ENCODE data around the gene PCNX1.
"Not testable (repeated sequence)": the region's sequence is repeated elsewhere in the genome, so short reads cannot be mapped to it uniquely, and the experiment has no call there.

The PCNX1 gene

DNA sequence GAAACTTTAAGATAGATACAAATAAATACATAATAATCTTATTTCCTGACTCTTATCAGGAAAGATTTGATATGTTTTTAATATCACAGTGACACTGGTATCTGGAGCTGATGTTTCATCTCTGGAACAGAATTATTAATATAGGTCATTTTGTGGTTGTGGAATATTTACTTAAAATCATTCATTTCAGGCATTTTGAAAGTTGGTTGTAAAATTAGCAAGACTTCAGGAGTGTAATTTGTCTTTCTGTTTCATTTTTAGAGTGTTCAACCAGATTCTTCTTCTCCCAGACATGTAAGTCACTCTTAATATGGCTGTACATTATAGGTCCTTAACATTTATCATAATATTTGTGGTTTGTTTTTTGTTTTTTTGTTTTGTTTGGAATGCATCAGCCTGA, 115.7 kb downstream of the PCNX1 start:
- no peak for DNase-seq

DNA sequence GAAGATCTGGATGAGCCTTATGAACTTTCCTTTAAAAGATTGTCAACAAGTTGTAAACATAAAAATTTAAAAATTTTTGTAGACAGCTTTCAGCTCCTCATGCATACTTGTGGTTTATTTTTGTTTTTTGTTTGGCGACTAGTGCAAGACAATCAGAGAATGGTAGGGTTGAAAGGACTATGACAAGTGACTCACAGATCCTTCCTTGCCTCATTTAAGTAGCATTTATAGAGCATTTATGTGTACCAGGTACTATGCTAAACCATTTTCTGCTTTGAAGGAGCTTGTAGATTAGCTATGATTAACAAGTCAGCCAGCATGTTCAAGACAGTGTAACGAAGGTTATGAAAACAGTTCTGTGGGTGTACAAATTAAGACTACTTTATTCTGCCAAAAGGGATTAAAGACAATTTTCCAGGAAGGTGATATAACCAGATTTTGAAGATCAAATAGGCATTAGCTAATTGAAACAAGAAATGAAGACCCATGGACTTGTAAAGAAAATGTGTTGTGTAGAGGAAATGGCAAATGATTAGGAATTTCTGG, 122.0 kb downstream of the PCNX1 start:
- DNase-seq, result no peak

DNA sequence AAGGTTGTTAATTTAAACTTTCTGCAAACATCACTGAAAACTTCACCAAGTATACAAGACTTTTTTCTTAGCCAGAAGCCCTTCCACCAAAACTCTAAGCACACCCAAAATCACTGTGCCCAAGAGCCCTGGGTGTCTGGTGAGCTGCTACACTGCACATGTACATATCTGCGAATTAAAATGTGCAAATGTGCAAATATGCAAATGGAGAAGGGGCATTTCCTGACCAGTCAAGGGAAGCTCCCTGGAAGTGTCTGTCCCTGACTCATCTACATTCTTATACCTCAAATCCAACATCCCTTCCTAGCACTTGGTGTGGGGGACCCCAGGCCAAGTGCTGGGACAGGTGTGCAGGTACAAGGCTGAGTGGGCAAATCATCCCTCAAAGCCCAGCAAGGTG, 123.7 kb downstream of the PCNX1 start:
- no peak for DNase-seq

DNA sequence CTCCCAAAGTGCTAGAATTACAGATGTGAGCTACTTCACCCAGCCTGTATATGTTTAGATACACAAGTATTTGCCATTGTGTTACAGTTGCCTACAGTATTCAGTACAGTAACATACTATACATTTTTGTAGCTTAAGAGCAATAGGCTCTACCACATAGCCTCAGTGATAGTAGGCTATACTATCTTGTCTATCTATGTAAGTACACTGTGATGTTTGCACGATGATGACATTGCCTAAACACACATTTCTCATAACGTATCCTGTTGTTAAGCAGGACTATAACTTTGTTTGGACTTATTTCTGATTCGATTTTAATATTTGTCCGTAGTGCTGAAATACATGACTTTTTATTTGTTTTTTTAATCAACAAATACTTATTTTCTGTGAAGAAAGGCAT, 129.2 kb downstream of the PCNX1 start:
- no peak for DNase-seq

DNA sequence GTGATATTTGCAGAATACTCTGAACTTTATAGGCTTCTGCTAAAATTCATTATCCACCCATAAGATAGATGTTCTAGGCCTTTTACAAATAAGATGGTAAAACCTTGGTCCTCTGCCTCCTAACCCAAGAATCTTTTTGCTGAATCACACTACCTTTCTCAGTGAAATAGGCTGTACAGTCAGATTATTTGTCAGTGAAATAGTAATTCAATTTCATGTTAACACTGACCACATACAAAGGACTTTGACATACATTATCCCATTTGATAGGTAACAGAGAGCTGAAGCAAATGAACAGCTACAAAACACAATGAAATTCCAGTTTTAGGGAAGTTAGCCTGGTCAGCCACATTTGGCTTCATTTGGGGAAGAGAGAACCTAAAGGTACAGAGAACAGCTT, 141.1 kb downstream of the PCNX1 start:
- DNase-seq, result no peak

DNA sequence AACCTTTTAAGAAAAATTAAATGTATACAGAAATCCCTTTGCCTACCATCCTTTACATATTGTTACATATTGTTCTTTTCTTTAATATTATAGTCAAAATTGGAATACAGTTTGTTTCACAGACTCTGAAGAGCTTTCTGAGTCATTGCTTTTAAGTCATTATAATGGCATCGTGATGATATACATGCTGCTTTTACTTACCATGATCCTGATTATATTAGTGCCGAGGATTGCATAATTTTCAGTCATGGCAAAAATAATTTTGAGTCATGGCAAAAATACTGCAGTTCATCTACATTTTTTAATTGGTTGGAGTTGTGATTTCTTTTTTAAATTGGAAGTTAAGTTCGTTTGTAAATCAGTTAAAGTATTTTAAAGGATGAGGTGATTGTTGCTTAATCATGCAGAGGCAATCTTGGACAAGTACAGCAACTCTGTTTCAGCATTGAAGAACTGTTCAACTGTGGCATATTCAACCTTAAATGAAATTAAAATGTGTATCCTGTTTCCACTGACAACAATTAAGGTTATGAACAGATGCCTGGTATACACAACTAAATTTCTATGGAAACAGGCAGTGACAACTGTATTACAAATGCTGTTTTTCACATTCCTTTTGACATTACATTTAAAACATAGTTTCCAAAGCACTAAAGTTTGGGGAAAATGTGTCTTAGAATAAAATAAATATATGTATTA, 142.3 kb downstream of the PCNX1 start:
- DNase-seq, result no peak

DNA sequence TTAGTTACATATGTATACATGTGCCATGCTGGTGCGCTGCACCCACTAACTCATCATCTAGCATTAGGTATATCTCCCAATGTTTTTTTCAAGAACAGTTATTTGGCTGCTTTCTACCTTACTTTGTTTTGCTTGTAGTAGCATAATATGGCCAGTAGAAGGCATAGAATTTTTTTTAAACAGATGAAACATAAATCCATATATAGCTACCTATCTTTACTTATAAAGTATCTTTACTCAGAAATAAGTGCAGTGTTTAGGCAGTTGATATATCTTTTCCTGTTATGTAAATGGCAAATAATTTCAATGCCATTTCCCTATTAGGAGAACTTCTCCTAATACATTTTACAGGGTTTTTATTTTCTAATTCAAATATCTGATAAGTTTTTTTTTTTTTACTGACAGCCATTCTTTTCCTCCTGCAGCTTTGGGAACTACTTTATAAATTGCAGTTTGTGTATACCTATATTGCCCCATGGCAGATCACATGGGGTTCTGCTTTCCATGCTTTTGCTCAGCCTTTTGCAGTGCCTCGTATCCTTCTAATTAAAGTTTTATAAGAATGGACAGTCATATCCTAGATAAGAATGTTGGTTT, 143.1 kb downstream of the PCNX1 start:
- DNase-seq, result no peak

DNA sequence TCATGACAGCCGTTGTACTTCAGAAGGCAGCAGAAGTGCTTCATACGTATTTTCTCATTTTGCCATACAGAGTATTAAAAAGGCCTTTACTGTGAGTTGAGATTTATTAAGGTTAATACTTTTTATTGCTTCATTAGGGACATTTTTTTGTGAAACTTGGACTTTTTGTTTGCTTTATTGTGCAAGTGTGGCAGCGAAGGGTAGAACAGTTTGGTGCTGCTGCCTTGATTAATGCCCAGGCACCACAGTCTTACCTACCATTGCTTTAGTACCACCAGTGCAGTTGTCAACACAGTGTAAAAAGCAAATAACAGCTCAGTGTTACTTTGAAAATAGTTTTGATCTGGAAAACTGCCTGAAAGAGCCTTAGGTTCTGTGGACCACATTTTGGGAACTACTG, 147.4 kb downstream of the PCNX1 start:
- no peak for DNase-seq

DNA sequence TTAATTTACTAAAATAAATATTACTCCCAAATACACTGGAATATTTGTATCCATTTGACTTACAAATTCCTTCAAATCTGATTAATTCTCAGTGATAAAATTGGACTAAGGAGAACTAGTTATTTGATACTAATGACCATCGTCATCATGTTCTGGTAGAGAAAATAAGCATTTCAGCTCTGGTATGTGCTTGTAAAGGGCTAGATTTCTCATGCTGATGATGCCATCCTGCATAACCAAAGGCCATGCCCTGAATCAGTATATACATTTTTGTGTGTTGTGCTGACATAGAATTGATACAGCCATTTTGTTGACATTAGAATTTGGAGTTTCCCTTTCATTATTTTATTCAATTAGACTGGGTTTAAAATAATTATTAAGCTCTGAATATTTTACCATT, 148.9 kb downstream of the PCNX1 start:
- no peak for DNase-seq

DNA sequence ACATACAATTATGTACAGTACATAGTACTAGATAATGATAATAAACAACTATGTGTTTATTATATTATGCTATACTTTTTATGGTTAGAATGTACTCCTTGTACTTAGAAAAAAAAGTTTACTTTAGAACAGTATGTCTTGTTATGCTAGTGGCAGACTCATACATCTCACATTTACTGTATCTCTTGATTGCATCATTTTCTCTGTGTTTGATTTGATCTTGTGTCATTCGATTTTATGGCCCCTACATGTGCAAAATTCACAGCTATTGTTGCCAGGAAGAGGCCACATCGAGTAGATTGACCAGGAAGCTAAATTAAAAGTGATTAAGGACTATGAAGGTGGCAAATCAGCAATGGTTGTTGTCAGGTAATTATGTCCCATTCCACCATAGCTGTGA, 153.0 kb downstream of the PCNX1 start:
- DNase-seq, result no peak

DNA sequence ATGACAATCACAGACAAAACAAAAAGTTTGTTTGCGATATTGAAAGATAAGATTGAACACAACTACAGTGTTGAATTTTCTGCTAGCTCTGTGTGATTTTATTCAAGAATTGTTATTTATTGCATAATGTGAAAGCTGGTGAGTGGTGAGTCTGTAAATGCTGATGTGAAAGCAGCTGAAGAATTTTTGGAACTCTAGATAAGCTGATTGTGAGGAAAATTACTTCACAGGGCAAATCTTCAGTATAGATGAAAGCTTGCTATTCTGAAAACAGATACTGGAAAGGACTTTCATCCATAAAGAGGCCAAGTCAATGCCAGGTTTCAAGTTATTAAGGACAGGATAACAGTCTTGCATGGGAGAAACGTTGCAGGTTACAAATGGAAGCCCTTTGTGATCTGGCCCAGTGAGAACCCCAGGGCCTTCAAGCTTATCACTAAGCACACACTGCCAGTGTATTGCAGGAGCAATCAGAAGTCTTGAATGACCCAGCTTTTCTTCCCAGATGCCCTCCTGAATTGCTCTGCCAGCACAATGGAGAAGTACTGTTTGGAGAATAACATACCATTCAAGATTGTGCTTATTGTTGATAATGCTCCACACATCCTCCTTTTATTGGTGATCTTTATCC, 153.7 kb downstream of the PCNX1 start:
- no peak for DNase-seq

DNA sequence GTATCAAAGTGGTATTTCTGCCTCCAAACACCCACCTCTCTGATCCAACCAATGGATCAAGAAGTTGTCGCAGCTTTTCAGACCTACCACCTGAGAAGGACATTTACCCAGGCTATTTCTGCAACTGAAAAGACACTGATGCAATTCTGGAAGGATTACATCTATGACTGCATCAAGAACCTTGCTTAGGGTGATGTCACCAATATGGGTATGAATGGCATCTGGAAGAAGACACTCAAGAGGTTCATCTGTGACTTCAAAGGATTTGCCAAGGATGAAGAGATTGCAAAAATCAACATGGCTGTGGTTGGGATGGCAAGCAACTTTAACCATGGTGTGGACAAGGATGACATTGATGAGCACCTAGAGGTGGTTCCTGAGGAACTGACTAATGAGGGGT, 154.2 kb downstream of the PCNX1 start:
- no peak for DNase-seq

DNA sequence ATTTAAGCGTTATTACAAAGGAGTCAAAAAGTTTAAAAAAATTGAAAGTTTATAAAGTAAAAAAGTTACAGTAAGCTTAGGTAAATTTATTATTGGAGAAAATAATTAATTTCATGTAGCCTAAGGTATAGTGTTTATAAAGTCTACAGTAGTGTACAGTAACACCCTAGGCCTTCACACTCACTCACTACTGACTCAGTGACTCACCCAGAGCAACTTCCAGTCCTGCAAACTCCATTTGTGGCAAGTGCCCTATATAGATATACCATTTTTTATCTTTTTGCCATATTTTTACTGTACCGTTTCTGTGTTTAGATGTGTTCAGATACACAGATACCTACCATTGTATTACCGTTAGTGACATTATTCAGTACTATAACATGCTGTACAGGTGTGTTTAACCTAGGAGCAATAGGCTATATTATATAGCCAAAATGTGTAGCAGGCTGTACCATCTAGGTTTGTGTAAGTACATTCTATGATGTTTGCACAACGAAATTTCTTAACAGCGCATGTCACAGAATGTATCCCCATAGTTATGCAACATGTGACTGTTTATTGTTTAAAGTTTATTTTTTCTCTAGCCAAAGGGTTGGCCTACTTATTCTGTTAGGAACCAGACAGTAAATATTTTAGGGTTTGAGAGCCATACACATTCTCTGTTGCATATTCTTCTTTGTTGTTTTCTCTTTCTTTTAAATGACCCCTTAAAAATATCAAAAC, 155.5 kb downstream of the PCNX1 start:
- no peak for DNase-seq

DNA sequence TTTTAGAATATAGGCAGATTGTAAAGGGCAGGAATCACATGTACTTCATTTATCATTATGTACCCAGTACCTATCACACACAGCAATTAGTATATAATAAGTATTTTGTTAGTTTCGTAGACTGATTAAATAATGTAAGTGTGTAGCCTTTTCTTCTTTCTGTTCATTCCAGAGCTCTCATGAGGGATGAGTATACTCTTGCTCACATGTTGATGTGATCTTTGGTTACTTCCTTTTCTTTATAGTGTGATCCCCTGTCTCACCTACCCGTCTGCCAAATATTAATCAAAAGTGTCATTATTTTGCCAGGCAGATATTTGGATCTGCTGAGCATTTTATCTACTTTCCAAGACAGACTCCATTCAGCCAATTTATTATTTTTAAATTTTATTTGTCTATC, 156.1 kb downstream of the PCNX1 start:
- no peak for DNase-seq

DNA sequence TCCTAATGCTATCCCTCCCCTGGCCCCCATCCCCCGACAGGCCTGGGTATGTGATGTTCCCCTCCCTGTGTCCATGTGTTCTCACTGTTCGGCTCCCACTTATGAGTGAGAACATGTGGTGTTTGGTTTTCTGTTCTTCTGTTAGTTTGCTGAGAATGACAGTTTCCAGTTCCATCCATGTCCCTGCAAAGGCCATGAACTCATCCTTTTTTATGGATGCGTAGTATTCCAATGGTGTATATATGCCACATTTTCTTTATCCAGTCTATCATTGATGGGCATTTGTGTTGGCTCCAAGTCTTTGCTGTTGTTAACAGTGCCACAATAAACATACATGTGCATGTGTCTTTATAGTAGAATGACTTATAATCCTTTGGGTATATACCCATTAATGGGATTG, 157.5 kb downstream of the PCNX1 start:
- DNase-seq, result not testable (repeated sequence)

DNA sequence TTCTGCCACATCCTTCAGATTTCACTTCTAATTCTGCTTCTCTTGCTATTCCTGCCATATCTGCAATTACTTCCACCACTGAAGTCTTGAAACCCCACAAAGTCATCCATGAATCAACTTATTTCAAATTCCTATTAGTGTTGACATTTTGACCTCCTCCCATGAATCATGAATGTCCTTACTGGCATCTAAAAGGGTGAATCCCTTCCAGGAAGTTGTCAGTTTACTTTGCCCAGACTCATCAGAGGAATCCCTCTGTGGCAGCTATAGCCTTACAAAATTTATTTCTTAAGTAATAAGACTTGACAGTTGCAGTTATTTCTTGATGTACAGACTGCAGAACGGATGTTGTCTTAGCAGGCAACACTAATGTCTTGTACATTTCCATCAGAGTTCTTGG, 162.9 kb downstream of the PCNX1 start:
- DNase-seq, result no peak

DNA sequence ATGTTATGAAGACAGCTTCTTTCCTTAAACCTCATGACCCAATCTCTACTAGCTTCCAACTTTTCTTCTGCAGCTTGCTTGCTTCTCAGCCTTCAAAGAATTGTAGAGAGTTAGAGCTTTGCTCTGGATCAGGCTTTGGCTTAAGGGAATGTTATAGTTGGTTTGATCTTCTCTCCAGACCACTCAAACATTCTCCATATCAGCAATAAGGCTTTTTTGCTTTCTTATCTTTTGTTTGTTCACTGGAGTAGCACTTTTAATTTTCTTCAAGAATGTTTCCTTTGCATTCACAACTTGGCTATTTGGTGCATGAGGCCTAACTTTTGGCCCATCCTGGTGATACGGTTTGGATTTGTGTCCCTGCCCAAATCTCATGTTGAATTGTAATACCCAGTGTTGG, 163.8 kb downstream of the PCNX1 start:
- DNase-seq, result no peak

DNA sequence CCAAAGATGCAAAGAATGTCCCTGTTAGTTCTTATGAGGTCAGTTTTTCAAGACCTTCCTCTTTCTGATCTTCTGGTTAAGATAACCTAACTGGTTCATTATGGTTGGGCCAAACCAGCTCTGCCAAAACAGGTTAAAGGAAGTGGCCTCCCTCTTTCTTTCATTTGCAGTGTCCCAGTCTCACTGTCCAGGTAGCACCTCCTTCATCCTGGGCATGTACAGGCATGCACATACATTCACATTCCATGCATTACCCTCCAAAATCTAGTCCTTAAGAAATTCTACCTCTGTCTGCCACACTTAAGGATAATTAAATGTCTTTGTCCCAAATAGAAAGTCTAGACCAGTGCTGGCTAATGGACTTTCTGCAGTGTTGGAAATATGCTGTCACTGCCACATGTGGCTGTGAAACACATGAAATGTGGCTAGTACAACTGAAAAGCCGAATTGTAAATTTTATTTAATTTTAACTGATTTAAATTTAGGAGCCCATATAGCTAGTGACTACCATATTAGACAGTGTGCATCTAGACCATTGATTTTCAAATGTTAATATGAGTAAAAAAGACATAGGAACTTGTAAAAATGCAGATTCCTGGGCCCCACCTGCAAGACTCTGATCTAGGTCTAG, 169.3 kb downstream of the PCNX1 start:
- no peak for DNase-seq

DNA sequence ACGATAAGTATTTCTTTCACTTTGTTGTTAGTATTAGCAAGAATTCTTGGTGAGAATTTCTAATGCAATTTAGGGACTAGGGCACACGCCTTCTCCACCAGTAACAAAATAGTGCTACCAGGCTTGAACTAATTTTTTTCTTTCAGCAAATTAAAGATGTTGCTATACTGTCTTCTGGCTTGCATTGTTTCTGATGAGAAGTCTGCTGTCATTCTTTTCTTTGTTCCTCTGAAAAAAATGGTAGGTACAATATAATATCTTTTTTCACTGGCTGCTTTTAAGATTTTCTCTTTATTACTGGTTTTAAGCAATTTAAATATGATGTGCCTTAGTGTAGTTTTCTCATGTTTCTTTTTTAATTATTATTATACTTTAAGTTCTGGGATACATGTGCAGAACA, 171.2 kb downstream of the PCNX1 start:
- DNase-seq, result no peak

DNA sequence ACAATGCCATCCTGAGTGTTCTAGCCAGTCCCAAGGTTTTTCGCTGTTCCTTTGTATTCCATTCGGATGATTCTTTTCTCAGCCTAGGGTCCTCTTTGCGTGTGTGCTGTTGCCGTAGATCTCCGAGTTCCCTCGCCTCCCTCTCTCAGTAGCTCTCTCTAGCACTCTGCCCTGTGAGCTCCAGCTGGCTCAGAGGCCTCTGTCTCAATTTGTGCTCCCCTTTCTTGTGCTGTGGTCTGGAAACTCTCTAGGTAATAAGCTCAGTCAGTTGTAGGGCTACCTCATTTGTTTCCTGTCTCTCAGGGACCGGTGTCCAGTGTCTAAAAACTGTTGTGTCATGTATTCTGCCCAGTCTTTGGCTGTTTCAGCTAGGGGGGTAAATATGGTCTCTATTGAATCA, 179.3 kb downstream of the PCNX1 start:
- no peak for DNase-seq

DNA sequence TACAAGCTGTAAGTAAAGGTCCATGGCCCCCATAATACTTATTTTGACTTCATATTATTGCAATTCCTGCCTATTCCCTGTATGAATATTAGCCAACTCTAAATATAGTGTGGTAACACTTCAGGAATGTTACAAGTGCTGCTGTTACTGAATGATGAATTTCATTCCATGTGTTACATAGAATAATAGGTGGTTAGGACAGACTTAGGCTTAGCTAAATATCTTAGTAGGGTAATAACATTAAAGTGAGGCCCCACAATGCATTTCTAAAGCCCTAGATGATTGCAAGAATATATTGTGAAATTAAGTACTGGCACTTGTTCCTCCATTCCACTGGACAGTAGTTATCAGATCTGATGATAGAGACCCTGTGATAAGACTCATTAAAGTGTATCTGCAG, 182.7 kb downstream of the PCNX1 start:
- DNase-seq, result no peak

DNA sequence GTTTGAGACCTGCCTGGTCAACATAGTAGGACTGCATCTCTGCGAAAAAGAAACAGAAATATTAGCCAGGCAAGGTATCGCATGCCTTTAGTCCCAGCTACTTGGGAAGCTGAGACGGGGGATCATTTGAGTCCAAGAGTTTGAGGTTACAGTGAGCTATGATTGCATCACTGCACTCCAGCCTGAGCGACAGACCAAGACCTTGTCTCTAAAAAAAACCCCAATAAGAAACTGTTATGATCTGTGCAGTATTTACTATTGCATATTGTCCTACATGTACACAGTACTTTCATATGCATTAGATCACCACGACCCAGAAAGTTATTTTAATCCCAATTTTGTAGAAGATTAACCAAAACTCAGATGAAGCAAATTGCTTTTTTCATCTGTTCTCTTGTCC, 187.5 kb downstream of the PCNX1 start:
- no peak for DNase-seq

DNA sequence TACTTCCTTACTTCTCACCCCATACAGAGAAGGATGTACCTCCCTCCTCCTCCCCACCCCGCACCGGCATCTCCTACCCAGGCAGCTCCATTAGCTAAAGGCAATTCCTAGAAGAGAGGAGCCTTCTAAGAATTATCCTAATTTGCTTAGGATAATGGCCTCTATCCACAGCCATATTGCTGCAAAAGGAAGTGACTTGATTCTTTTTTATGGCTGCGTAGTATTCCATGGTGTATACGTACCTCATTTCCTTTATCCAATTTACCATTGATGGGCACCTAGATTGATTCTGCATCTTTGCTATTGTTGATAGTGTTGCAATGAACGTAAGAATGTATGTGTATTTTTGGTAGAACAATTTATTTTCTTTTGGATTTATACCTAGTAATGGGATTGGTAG, 189.7 kb downstream of the PCNX1 start:
- no peak for DNase-seq
